Jurkat, Clone E6-1 (cell line): Measurements from ENCODE around the gene KANSL3.
"Not testable (repeated sequence)": the region's sequence is repeated elsewhere in the genome, so short reads cannot be mapped to it uniquely, and the experiment has no call there.

Experiments used
- DNase-seq: peaks from one replicate; pipeline ENCODE4 v3.0.0-alpha.2; 2011; ENCODE audit warnings: low read depth, low spot score
- H3K4me3 ChIP-seq: 2 replicates; pipeline ENCODE4 v1.5.1; 2011; ENCODE audit warnings: mild to moderate bottlenecking, low read length, control low read depth, moderate library complexity

The KANSL3 gene

GRCh38 chr2:96661324-96661723 is 23.2 kb upstream of the KANSL3 start:
- DNase-seq, result no peak

GRCh38 chr2:96656540-96656939 is 18.4 kb upstream of the KANSL3 start:
- no peak for DNase-seq
- no peak overlapping the region for H3K4me3 ChIP-seq

More at GRCh38 chr2:96661324-96661723, 23.2 kb upstream of the KANSL3 start:
- H3K4me3 ChIP-seq, result no peak overlapping the region

- no peak for DNase-seq
These were observed 17.4 kb upstream of the KANSL3 start for GRCh38 chr2:96655526-96655925.

GRCh38 chr2:96654791-96655190 is 16.7 kb upstream of the KANSL3 start:
- not testable (repeated sequence) for DNase-seq, H3K4me3 ChIP-seq

More at GRCh38 chr2:96655526-96655925, 17.4 kb upstream of the KANSL3 start:
- no peak overlapping the region for H3K4me3 ChIP-seq

- no peak overlapping the region for H3K4me3 ChIP-seq
- DNase-seq, result no peak
These were observed 13.7 kb upstream of the KANSL3 start for GRCh38 chr2:96651793-96652192.

GRCh38 chr2:96649342-96649741 is 11.2 kb upstream of the KANSL3 start:
- no peak overlapping the region for H3K4me3 ChIP-seq

GRCh38 chr2:96648306-96648930 is 10.3 kb upstream of the KANSL3 start:
- H3K4me3 ChIP-seq, result no peak overlapping the region
- no peak for DNase-seq

More at GRCh38 chr2:96649342-96649741, 11.2 kb upstream of the KANSL3 start:
- DNase-seq, result no peak

GRCh38 chr2:96647681-96648080 is 9.6 kb upstream of the KANSL3 start:
- DNase-seq, result no peak
- H3K4me3 ChIP-seq, result no peak overlapping the region

GRCh38 chr2:96642564-96643360 is 4.7 kb upstream of the KANSL3 start, which contains the start of gene FER1L5:
TSS of gene FER1L5 (plus strand) at chr2:96642764. CDS start at chr2:96642837, 73 bp downstream.
- DNase-seq, result no peak
- no peak within 1 kb of the TSS for H3K4me3 ChIP-seq

- H3K4me3 ChIP-seq, result peak overlapping the region; percentile 71
- DNase-seq, result peak; percentile 16
These were observed 548 bp downstream of the KANSL3 start for GRCh38 chr2:96637385-96638143.

GRCh38 chr2:96636551-96637171 is 1.5 kb downstream of the KANSL3 start:
- peak overlapping the region; percentile 71 for H3K4me3 ChIP-seq

GRCh38 chr2:96633641-96634040 is 4.5 kb downstream of the KANSL3 start:
- H3K4me3 ChIP-seq, result no peak overlapping the region
- no peak for DNase-seq

More at GRCh38 chr2:96636551-96637171, 1.5 kb downstream of the KANSL3 start:
- DNase-seq, result no peak

- DNase-seq, result no peak
- no peak overlapping the region for H3K4me3 ChIP-seq
These were observed 6.2 kb downstream of the KANSL3 start for GRCh38 chr2:96631804-96632435.

- no peak overlapping the region for H3K4me3 ChIP-seq
- no peak for DNase-seq
These were observed 11.6 kb downstream of the KANSL3 start for GRCh38 chr2:96626553-96626942.

GRCh38 chr2:96625571-96626552 is 12.2 kb downstream of the KANSL3 start:
- no peak for DNase-seq
- H3K4me3 ChIP-seq, result no peak overlapping the region

- no peak overlapping the region for H3K4me3 ChIP-seq
- DNase-seq, result no peak
These were observed 15.0 kb downstream of the KANSL3 start for GRCh38 chr2:96623116-96623515.

- no peak for DNase-seq
- no peak overlapping the region for H3K4me3 ChIP-seq
These were observed 15.6 kb downstream of the KANSL3 start for GRCh38 chr2:96622544-96622943.
